ENCODE data around the gene TAF4B.

DNA sequence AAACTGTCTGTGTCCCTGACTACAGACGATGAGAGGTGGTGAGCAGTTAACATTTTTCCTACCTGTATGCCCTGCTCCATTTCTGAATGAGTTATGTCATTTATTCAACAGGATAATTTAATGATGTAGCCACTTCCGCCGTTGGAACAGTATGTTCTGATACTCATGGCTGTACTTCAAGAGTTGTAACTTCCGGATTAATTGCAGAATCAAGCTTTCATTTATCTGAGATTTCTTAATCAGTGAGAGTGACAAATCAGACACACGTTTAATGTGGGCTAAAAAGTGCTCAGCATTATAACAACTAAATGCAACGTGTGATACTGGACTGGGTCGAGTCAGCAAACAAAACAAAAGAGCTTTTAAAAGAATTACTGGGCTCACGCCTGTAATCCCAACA lies 214.4 kb downstream of the TAF4B start:
- TF ChIP-seq RAD21 (IDR thresholded peaks at IDR 0.05; ENCODE audit: low read depth) (no peak), NFIC (IDR thresholded peaks at IDR 0.05) (no peak), YY1 (IDR thresholded peaks at IDR 0.05; ENCODE audit: low read depth) (no peak), ZBTB7A (IDR thresholded peaks at IDR 0.05; ENCODE audit: low read depth) (no peak), CEBPB (IDR thresholded peaks at IDR 0.05) (no peak), CREB1 (IDR thresholded peaks at IDR 0.05; ENCODE audit: low read depth) (no peak), EP300 (IDR thresholded peaks at IDR 0.05; ENCODE audit: borderline replicate concordance) (no peak), TAF1 (IDR thresholded peaks at IDR 0.05; ENCODE audit: low read depth) (no peak), EGR1 (IDR thresholded peaks at IDR 0.05) (no peak), FOXM1 (IDR thresholded peaks at IDR 0.05; ENCODE audit: borderline replicate concordance, low read depth) (no peak)
- TF ChIP-seq, protein P1, sequence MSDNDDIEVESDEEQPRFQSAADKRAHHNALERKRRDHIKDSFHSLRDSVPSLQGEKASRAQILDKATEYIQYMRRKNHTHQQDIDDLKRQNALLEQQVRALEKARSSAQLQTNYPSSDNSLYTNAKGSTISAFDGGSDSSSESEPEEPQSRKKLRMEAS (IDR thresholded peaks at IDR 0.05) = no peak
- TF ChIP-seq, protein P2, sequence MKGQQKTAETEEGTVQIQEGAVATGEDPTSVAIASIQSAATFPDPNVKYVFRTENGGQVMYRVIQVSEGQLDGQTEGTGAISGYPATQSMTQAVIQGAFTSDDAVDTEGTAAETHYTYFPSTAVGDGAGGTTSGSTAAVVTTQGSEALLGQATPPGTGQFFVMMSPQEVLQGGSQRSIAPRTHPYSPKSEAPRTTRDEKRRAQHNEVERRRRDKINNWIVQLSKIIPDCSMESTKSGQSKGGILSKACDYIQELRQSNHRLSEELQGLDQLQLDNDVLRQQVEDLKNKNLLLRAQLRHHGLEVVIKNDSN (IDR thresholded peaks at IDR 0.05) = no peak
- TF ChIP-seq, protein P3, sequence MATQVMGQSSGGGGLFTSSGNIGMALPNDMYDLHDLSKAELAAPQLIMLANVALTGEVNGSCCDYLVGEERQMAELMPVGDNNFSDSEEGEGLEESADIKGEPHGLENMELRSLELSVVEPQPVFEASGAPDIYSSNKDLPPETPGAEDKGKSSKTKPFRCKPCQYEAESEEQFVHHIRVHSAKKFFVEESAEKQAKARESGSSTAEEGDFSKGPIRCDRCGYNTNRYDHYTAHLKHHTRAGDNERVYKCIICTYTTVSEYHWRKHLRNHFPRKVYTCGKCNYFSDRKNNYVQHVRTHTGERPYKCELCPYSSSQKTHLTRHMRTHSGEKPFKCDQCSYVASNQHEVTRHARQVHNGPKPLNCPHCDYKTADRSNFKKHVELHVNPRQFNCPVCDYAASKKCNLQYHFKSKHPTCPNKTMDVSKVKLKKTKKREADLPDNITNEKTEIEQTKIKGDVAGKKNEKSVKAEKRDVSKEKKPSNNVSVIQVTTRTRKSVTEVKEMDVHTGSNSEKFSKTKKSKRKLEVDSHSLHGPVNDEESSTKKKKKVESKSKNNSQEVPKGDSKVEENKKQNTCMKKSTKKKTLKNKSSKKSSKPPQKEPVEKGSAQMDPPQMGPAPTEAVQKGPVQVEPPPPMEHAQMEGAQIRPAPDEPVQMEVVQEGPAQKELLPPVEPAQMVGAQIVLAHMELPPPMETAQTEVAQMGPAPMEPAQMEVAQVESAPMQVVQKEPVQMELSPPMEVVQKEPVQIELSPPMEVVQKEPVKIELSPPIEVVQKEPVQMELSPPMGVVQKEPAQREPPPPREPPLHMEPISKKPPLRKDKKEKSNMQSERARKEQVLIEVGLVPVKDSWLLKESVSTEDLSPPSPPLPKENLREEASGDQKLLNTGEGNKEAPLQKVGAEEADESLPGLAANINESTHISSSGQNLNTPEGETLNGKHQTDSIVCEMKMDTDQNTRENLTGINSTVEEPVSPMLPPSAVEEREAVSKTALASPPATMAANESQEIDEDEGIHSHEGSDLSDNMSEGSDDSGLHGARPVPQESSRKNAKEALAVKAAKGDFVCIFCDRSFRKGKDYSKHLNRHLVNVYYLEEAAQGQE (IDR thresholded peaks at IDR 0.05; ENCODE audit: low read depth) = no peak
